ENCODE results near the gene SMARCC2.

SMARCC2 gene

DNA sequence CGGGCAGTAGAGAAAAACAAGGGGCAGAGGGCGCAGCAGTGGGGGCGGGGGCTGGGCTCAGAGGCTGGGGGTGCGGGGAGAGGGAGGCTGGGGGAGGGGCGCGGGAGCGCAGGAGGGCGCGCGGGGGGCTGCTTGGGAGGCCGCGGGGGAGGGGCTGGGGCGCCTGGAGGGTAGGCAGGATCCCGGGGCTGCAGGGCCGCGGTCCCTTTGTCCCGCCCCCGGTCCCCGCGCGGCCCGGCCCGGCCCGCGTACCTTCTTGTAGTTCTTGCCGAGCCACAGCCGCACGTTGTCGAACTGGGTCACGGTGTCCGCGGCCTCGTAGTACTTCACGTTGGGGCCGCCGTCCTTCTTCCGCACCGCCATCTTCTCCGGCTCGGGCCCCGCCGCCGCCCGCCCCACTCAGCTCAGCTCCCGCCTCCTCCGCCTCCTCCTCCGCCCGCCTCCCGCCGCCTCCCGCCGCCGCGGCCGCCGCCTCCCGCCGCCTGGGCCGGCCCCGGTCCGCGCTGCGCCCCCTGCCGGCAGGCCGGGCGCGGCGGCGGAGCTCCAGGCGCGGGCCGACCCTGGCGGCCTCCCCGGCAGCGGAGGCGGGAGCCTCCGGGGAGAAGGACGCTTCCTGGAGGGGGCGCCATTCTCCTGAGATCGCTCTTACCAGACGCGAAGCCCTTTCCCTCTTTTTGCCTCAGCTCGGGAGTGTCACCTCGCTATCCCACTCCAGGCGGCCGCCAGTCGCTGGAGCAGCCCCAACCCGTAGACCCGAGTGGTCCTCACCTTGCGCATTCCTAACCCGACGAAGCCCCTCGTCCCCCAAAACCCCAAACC is at the start of gene SMARCC2:
Gene SMARCC2 (minus strand): TSS at position 385 of the 819 bp plus-strand sequence. CDS start 22 bp downstream, at position 363.
- DNase-seq (ENCODE audit: low read depth) = peak; percentile 85

GRCh38 chr12:56237552-56237951 is 48.3 kb upstream of the SMARCC2 start:
- no peak for DNase-seq (ENCODE audit: low read depth)

DNA sequence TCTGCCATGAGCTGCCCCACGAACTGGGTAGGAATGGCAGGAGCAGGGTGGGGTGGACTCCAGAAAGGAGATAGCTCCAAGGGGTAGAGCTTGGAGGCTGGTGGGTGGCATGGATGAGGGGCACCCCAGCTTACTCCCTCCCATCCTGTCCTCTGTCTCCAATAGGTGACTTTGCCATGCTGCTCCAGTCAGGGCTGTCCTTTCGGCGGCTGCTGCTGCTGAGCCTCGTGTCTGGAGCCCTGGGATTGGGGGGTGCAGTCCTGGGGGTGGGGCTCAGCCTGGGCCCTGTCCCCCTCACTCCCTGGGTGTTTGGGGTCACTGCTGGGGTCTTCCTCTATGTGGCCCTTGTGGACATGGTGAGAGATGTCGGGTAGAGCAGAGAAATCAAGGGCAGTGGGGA is 47.7 kb upstream of the SMARCC2 start:
- DNase-seq (ENCODE audit: low read depth) = no peak

DNA sequence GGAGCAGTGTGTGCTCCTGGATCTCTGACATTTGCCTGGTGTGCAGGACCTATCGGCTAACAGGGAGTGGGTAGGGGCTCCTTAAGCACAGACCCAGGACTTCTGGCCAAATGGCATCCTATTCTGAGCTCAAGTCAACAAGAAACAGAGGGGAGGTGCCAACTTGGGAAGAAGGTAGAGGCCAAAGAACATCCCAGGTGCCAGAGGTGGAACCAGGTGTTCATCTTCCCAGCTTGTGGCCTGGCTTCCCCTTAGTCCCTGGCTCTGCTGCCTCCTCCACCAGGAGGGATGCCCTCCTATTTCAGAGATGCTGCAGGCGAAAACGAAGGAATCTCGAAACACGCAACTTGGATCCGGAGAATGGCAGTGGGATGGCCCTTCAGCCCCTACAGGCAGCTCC is 46.8 kb upstream of the SMARCC2 start:
- DNase-seq (ENCODE audit: low read depth) = no peak

DNA sequence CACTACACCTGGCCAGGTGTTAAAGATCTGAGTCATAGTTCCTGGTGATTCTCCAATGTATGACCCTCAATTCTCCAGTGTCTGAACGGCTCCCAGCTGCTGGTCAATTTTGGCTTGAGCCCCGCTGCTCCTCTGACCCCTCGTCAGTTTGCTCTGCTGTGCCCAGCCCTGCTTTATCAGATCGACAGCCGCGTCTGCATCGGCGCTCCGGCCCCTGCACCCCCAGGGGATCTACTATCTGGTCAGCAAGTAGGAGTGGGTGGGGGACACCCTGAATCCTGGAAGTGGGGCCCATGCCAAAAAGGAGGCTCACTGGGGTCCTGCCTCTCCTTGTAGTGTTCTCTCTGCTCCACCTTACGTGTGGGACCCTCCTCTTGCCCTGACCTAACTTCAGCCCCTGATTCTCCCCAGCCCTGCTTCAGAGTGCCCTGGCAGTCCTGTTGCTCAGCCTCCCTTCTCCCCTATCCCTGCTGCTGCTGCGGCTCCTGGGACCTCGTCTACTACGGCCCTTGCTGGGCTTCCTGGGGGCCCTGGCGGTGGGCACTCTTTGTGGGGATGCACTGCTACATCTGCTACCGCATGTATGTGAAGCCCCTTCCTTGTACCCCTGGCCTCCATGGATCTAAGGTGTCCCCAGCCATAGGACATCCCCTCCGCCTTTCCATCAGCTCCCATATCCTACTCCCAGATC is 45.6 kb upstream of the SMARCC2 start:
- DNase-seq (ENCODE audit: low read depth) = no peak

- DNase-seq (ENCODE audit: low read depth) = no peak
Measured at GRCh38 chr12:56231184-56231582, 41.9 kb upstream of the SMARCC2 start.

DNA sequence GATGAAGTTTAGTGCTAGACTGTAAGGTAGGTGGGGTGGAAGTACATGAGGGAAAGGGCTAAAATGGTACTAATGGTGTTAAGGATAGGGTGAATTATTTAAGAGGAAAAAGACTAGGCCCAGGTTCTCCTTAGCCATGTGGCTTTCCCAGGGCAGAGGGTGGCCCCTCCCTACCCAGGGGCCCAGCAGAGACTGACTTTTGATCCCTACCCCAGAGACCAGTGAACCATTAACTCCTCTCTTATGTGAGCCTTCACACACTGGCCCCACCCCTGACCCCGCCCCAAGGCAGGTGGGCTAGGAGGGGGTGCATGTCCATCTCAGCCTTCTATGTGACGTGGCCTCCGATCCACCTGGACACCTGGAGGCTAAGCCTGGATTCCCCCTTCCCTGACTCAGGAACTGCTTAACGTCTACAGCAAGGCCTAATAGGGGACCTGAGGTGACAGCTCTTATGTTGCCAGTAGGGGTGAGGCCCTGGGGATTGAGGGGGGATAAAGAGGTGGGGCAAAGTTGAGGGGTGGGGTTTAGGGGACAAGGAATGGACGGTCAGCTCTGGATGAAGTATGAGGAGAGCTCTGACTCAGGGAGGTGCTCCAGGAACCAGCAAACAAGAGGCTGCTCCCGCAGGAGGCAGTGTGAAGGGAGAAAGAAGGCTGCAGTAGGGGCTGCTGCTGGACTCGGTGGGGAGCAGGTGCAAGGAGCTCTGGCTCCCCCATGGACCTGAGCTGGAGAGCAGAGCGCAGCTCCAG is 41.3 kb upstream of the SMARCC2 start:
- no peak for DNase-seq (ENCODE audit: low read depth)

DNA sequence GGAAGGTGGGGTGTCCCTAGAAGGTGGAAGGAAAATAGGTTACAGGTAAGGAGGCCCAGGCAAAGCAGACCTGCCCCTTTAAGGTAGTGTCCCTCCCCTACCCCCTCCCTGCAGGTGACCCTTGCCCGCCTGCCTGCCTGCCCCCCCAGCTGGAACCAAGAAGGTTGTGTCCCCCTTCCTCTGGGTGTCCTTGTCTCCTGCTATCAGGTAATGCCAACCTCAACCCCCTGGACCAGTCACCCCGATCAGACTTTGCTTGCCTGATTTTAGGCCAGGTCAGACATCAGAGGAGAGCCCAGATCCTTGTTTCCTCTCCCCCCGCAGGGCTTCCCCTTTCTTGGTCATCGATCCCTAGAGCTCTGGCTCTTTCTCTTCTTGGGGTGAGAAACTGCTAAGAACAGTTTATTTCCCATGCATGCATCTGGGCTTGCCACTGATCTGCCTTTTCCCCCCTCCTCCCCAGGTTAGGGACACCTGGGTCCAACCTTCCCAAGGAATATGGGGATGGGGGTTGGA is 40.7 kb upstream of the SMARCC2 start, which contains the start of gene SLC39A5:
Gene SLC39A5 (plus strand): TSS at position 136 of the 516 bp plus-strand sequence. CDS start 1,224 bp downstream, outside the sequence.
- no peak for DNase-seq (ENCODE audit: low read depth)

DNA sequence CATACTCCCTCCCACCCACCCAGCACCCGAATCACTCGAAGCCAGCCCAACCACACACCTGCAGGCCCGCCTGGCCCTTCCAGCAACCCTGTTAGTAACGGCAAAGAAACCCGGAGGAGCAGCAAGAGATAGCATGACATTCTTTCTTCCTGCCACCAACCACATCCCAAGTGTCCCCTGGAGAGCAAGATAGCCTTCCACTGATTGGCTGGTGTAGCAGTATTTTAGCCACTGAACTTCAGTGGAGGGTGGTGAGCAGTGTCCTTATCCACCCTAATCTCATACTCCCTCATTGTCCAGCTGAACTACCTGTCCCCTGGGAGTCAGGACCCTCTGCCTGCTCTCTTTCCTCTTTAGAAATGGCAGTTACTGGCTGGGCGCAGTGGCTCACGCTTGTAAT is 39.8 kb upstream of the SMARCC2 start:
- DNase-seq (ENCODE audit: low read depth) = no peak

DNA sequence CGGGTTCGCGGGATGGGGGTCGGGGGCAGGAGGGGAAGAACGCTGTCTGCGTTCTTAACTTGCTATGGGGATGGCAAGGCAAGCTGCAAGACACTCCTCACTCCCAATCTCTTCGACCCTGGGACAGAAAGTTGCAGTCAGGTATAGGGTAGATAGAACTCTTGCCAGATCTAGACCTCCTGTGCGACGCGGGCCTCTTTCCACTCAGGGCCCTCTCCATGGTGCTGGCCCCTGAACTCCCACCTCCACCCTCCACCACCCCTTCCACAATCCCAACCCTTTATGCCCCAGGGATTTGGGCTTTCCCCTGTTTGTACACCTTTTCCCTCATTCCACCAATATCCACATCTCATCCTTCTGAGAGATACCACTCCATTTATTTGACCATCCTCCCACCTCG is 35.7 kb upstream of the SMARCC2 start:
- no peak for DNase-seq (ENCODE audit: low read depth)

DNA sequence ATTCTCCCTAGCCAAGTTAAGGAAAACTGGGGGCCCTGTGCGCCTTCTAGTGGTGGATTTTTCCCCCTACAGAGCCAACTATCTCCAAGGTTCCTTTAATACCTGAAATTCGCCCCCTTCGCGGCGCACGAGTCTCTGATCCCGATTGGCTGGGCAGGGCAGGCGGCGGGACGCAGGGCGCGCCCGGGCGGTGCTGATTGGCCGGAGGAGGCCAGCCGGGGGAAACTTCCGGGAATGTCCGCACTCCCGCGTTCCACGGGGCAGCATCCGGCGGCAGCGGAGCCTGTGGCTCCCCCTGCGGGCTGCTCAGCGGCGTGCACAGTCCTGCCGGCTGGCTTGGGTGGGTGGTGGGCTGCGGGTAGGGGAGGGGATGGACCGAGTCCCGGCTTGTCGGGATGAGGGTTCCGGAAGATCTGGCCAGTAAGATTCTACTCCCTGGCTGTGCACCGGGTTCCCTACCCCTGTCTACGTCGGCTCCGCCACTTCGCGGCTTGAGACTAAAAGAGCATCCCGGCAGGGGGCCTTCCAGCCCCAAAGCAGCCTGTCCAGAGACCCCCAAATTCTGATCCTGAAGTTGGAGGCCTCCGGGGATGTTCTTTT is 34.9 kb upstream of the SMARCC2 start, which contains the start of gene NABP2:
Gene NABP2 (plus strand): TSS at position 241 of the 600 bp plus-strand sequence. CDS start 515 bp downstream, outside the sequence.
- peak; percentile 96 for DNase-seq (ENCODE audit: low read depth)

GRCh38 chr12:56223571-56224101 is 34.4 kb upstream of the SMARCC2 start:
- no peak for DNase-seq (ENCODE audit: low read depth)

DNA sequence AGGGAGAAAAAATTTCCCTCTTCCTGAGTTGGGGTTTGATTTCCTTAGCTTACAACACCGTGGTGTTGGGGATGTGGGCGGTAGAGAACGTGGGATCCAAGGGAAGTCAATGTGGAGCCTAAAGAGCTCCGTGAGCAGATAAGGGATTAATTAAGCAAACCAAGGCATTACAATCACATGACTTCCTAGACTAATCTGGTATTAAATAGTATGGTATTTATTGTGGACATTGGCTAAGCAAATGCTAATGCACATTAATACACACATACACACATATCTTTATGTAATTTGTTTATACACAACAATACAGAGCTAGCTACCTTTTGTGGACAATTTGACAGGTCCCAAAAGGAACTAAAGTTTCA is 33.2 kb upstream of the SMARCC2 start:
- DNase-seq (ENCODE audit: low read depth) = no peak

- peak; percentile 87 for DNase-seq (ENCODE audit: low read depth)
Measured at GRCh38 chr12:56221757-56222530, 32.7 kb upstream of the SMARCC2 start, which contains the start of gene RNF41. TSS of gene RNF41 (minus strand) at chr12:56221922. CDS start at chr12:56214047, 7,875 bp downstream.

DNA sequence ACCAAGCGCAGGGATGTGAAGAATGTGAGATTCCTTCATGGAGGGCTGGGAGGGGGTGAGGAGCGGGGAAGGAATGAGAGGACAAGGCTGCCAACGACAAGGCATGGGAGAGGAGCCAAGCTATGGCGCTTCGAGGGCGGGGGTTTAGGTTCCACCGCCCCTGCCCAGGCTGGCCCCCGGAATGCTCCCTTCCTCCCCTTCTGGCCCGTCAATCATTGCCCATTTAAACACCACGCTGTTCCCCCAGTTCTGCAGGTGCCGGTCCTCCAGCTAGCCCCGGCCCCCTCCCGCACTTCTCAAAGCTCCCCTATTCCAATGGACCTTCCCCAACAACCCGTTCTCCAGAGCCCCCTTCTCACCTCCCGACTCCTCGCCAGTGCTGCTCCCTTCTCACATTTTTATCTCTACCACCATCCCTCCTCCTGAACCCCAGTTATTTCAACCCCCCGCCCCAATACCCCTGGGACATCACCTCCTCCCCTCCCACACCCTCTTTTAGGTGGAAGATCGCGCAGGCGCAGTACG is 32.0 kb upstream of the SMARCC2 start:
- DNase-seq (ENCODE audit: low read depth) = peak; percentile 6

- DNase-seq (ENCODE audit: low read depth) = no peak
Measured at GRCh38 chr12:56220611-56221231, 31.4 kb upstream of the SMARCC2 start.

DNA sequence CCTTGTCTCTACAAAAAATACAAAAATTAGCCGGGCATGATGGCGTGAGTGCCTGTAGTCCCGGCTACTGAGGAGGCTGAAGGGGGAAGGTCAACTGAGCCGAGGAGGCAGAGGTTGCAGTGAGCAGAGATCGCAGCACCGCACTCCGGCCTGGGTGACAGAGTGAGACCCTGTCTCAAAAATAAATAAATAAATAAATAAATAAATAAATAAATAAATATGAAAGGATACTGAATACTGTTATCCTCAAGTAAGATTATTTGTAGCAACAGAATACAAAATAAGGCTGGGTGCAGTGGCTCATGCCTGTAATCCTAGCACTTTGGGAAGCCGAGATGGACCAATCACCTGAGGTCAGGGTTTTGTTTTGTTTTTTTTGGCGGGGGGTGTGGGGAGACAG is 30.6 kb upstream of the SMARCC2 start:
- no peak for DNase-seq (ENCODE audit: low read depth)

DNA sequence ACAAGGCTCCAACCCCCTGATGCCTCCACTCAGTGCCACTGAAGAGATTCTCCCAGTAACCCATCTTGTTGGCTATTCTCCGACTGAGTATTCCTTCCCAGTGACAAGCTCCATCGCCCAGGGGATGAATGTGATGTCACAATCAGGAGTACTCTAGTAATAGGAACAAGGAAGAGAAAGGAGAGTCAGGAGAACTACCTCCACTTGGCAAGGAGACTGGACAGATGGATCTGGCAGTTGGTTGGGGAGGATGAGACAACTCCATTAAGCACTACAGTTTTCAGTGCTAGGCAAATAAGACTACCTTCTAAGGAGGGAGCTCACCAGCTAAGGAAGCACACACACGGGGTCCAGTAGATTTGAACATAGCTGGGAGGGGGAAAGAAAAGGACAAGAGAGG is 27.2 kb upstream of the SMARCC2 start:
- DNase-seq (ENCODE audit: low read depth) = no peak

DNA sequence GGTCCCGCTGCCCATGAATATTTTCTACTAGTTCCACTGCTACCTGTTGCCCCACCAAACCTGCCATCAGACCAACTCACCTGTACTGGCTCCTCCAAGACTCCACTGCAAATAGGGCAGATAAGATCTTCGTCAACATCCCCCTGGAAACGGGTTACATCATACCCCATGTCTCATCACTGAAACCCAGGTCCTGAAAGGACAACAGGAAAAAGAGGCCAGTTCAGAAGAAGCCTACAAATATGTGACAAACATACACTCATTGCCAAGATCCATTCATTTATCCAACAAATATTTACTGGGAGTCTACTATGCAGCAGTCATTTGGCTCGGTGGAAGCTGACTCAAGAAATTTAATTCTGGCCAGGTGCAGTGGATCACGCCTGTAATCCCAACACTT is 24.6 kb upstream of the SMARCC2 start:
- no peak for DNase-seq (ENCODE audit: low read depth)

DNA sequence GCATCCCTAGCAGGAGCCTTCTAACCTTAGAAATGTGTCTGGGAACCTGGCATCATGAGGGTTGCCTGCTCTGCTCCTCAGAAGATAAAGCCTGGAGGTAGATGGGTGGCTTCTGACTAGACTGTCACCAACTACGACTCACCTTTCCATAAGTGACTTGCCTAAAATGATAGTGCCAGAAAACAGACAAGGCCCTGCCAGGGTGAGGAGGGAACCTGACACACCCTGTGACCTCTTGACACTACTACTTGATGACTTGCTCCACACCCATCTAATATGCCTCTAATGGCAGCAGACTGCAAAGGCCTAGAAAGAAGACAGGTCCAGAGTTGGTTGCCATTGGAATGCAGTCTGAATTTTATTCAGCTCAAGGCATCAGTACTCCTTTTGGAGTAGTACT is 23.1 kb upstream of the SMARCC2 start:
- peak; percentile 11 for DNase-seq (ENCODE audit: low read depth)

All from activated T-cell treated with anti-CD3 and anti-CD28 coated beads for 48 hours (primary cell).